ENCODE results near the gene PLTP. TPM values are rescaled to one million over a fixed set of nuclear protein-coding genes. Genes with fewer than 3 reads are reported as not detected.
A peak's percentile ranks its signal among the peaks of the same experiment; 100 is the strongest.
"Not testable (repeated sequence)": the region's sequence is repeated elsewhere in the genome, so short reads cannot be mapped to it uniquely, and the experiment has no call there.

PLTP gene
- total and polyA plus RNA-seq, 2 experiments from 2014 or later: 22.6 to 25.7 TPM

- H3F3A ChIP-seq (ENCODE audit: insufficient read depth): peaks cover 11% of the 10 kb centered on the region; the same call in 1 of the 2 replicates
- H2AFZ ChIP-seq: no peak overlapping the region
- in situ Hi-C loops (cut with MboI): no loop called here
- DNase-seq: no peak
- no peaks in the 10 kb centered on the region for H3K36me3 ChIP-seq (ENCODE audit: low read depth)
- no peak overlapping the region for H3K9ac ChIP-seq
- no peaks in the 10 kb centered on the region for H3K9me3 ChIP-seq (ENCODE audit: low read depth)
- WGBS, 2 experiments (ENCODE audit: low coverage in 1 of 2, low lambda C conversion rate in 2 of 2, missing lambda C conversion rate in 2 of 2): 93 to 95% methylated on average over 17 of the region's 17 CpGs
- peaks cover 24% of the 10 kb centered on the region for H3K4me1 ChIP-seq (ENCODE audit: insufficient read depth)
- TF ChIP-seq EZH2phosphoT487 (IDR thresholded peaks at IDR 0.05; ENCODE audit: insufficient read depth, low read depth): no peak
- TF ChIP-seq EZH2 (IDR thresholded peaks at IDR 0.05; ENCODE audit: insufficient read depth, poor library complexity, severe bottlenecking): no peak
- H3K4me2 ChIP-seq (ENCODE audit: unreplicated experiment): no peak overlapping the region
- no peak overlapping the region for H3K4me3 ChIP-seq
- no peaks in the 10 kb centered on the region for H3K27me3 ChIP-seq (replicated peaks; ENCODE audit: insufficient read depth)
- no peaks in the 10 kb centered on the region for H3K9me2 ChIP-seq (ENCODE audit: insufficient read depth)
- no peak overlapping the region for H3K27ac ChIP-seq
- no peaks in the 10 kb centered on the region for H4K20me1 ChIP-seq (ENCODE audit: insufficient read depth)
- H3K79me2 ChIP-seq (ENCODE audit: insufficient read depth): no peaks in the 10 kb centered on the region
These were observed 4.6 kb downstream of the PLTP start for GRCh38 chr20:45907219-45907948.

- H3K4me3 ChIP-seq: no peak overlapping the region
- no peaks in the 10 kb centered on the region for H4K20me1 ChIP-seq (ENCODE audit: insufficient read depth)
- H3K27ac ChIP-seq: peak overlapping the region; percentile 74
- DNase-seq: peak; percentile 96
- no peak overlapping the region for H2AFZ ChIP-seq
- 0 out of 2 replicates have a peak overlapping the region, but pooled peaks have one; percentile 40 for H3K9ac ChIP-seq
- TF ChIP-seq EZH2 (IDR thresholded peaks at IDR 0.05; ENCODE audit: insufficient read depth, poor library complexity, severe bottlenecking): no peak
- peaks cover 14% of the 10 kb centered on the region for H3K4me1 ChIP-seq (ENCODE audit: insufficient read depth)
- no peaks in the 10 kb centered on the region for H3K36me3 ChIP-seq (ENCODE audit: low read depth)
- peak overlapping the region; percentile 16 for H3K4me2 ChIP-seq (ENCODE audit: unreplicated experiment)
- in situ Hi-C loops (cut with MboI): no loop called here
- no peaks in the 10 kb centered on the region for H3K9me3 ChIP-seq (ENCODE audit: low read depth)
- no peaks in the 10 kb centered on the region for H3K79me2 ChIP-seq (ENCODE audit: insufficient read depth)
- H3K27me3 ChIP-seq (replicated peaks; ENCODE audit: insufficient read depth): no peaks in the 10 kb centered on the region
- H3F3A ChIP-seq (ENCODE audit: insufficient read depth): peaks cover 11% of the 10 kb centered on the region; the same call in 1 of the 2 replicates
- no peaks in the 10 kb centered on the region for H3K9me2 ChIP-seq (ENCODE audit: insufficient read depth)
- WGBS, 2 experiments (ENCODE audit: low coverage in 1 of 2, low lambda C conversion rate in 2 of 2, missing lambda C conversion rate in 2 of 2): 61 to 64% methylated on average over 8 of the region's 8 CpGs
These were observed 6.4 kb downstream of the PLTP start for GRCh38 chr20:45905505-45906079.

DNA sequence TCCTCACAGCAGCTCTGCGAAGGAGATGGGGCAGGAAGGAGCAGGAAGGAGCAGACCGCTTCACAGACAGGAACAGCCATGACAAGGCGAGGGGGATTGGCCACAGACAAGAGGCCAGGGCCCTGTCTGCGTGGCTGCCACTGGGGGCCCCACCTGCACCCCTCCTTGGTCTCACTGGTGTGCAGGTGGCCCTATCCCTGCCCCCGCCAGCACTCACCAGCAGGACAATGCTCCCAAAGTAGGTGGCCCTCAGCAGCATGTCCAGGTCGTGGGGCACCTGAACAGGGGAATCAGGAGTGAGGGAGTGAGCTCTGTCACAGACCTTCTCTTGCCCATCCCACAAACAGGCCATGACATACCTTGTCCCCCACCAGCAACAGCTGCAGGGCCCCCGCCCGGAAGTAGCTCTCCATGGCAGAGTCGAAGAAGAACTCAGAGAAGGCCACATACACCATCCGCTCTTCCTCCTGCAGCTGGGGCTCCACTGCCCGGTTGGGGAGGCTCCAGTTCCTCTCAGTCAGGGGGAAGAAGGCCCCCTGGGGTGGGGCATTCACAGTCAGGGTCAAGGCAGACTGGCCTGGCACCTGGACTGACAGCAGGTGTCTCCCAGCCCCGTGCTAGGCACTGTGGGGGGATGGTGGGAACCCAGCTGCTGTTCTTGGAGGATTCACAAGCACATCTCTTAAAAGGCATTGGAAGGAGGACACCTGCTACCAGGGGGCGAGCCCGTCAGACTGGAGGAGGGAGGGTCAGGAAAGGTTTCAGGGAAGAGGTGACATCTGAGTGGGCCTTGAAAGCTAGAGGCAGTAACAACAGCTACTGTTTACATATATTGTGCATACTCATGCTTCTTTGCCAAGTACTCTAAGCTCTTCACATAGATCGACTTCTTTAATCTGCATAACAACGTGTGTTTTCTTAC is 7.1 kb downstream of the PLTP start:
- in situ Hi-C loops (cut with MboI): no loop called here
- H3K4me2 ChIP-seq (ENCODE audit: unreplicated experiment): no peak overlapping the region
- H3K4me3 ChIP-seq: no peak overlapping the region
- no peak for TF ChIP-seq EZH2phosphoT487 (IDR thresholded peaks at IDR 0.05; ENCODE audit: insufficient read depth, low read depth)
- no peak for TF ChIP-seq EZH2 (IDR thresholded peaks at IDR 0.05; ENCODE audit: insufficient read depth, poor library complexity, severe bottlenecking)
- H3K9me3 ChIP-seq (ENCODE audit: low read depth): no peaks in the 10 kb centered on the region
- no peak overlapping the region for H2AFZ ChIP-seq
- no peaks in the 10 kb centered on the region for H3K9me2 ChIP-seq (ENCODE audit: insufficient read depth)
- H3K36me3 ChIP-seq (ENCODE audit: low read depth): no peaks in the 10 kb centered on the region
- H3K9ac ChIP-seq: 0 out of 2 replicates have a peak overlapping the region, but pooled peaks have one; percentile 40
- H3F3A ChIP-seq (ENCODE audit: insufficient read depth): peaks cover 11% of the 10 kb centered on the region; the same call in 1 of the 2 replicates
- 88 to 89% methylated on average over 16 of the region's 16 CpGs for WGBS, 2 experiments (ENCODE audit: low coverage in 1 of 2, low lambda C conversion rate in 2 of 2, missing lambda C conversion rate in 2 of 2)
- no peaks in the 10 kb centered on the region for H3K79me2 ChIP-seq (ENCODE audit: insufficient read depth)
- peak; percentile 18 for DNase-seq
- no peaks in the 10 kb centered on the region for H4K20me1 ChIP-seq (ENCODE audit: insufficient read depth)
- H3K4me1 ChIP-seq (ENCODE audit: insufficient read depth): peaks cover 14% of the 10 kb centered on the region
- no peaks in the 10 kb centered on the region for H3K27me3 ChIP-seq (replicated peaks; ENCODE audit: insufficient read depth)
- peak overlapping the region; percentile 74 for H3K27ac ChIP-seq

GRCh38 chr20:45902199-45902701 is 9.7 kb downstream of the PLTP start:
- H3K79me2 ChIP-seq (ENCODE audit: insufficient read depth): no peaks in the 10 kb centered on the region
- H2AFZ ChIP-seq: no peak overlapping the region
- H3K36me3 ChIP-seq (ENCODE audit: low read depth): no peaks in the 10 kb centered on the region
- no peak overlapping the region for H3K4me2 ChIP-seq (ENCODE audit: unreplicated experiment)
- peaks cover 14% of the 10 kb centered on the region for H3K4me1 ChIP-seq (ENCODE audit: insufficient read depth)
- no peaks in the 10 kb centered on the region for H3K9me2 ChIP-seq (ENCODE audit: insufficient read depth)
- H3K9me3 ChIP-seq (ENCODE audit: low read depth): no peaks in the 10 kb centered on the region
- no peak for DNase-seq
- no peak overlapping the region for H3K27ac ChIP-seq
- peaks cover 11% of the 10 kb centered on the region; the same call in 1 of the 2 replicates for H3F3A ChIP-seq (ENCODE audit: insufficient read depth)
- H4K20me1 ChIP-seq (ENCODE audit: insufficient read depth): no peaks in the 10 kb centered on the region
- no peak overlapping the region for H3K4me3 ChIP-seq
- H3K9ac ChIP-seq: no peak overlapping the region
- TF ChIP-seq EZH2phosphoT487 (IDR thresholded peaks at IDR 0.05; ENCODE audit: insufficient read depth, low read depth): no peak
- TF ChIP-seq EZH2 (IDR thresholded peaks at IDR 0.05; ENCODE audit: insufficient read depth, poor library complexity, severe bottlenecking): no peak
- in situ Hi-C loops (cut with MboI): no loop called here
- WGBS, 2 experiments (ENCODE audit: low coverage in 1 of 2, low lambda C conversion rate in 2 of 2, missing lambda C conversion rate in 2 of 2): 90 to 96% methylated on average over 14 of the region's 14 CpGs
- no peaks in the 10 kb centered on the region for H3K27me3 ChIP-seq (replicated peaks; ENCODE audit: insufficient read depth)

DNA sequence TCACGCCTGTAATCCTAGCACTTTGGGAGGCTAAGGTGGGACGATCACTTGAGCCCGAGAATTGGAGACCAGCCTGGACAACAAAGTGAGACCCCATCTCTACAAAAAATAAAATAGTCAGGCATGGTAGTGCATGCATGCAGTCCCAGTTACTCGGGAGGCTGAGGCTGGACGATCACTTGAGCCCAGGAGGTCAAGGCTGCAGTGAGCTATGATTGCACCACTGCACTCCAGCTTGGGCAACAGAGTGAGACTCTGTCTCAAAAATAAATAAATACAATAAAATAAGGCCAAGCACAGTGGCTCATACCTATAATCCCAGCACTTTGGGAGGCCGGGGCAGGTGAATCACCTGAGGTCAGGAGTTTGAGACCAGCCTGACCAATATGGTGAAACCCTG is 10.6 kb downstream of the PLTP start:
- DNase-seq; H3K9ac ChIP-seq; H3K27ac ChIP-seq; H3K79me2 ChIP-seq (ENCODE audit: insufficient read depth); H3K27me3 ChIP-seq (replicated peaks; ENCODE audit: insufficient read depth); H2AFZ ChIP-seq; H3K36me3 ChIP-seq (ENCODE audit: low read depth); in situ Hi-C loops (cut with MboI); H3K4me2 ChIP-seq (ENCODE audit: unreplicated experiment); H3K9me3 ChIP-seq (ENCODE audit: low read depth); H4K20me1 ChIP-seq (ENCODE audit: insufficient read depth); H3K4me3 ChIP-seq; H3K9me2 ChIP-seq (ENCODE audit: insufficient read depth): not testable (repeated sequence)
- 91 to 92% methylated on average over 6 of the region's 6 CpGs for WGBS, 2 experiments (ENCODE audit: low coverage in 1 of 2, low lambda C conversion rate in 2 of 2, missing lambda C conversion rate in 2 of 2)
- H3K4me1 ChIP-seq (ENCODE audit: insufficient read depth): peaks cover 13% of the 10 kb centered on the region
- peaks cover 10% of the 10 kb centered on the region; the same call in 1 of the 2 replicates for H3F3A ChIP-seq (ENCODE audit: insufficient read depth)

Measured in GM23248 (cell line).